RWPE2 (cell line): ENCODE data around the gene TRIM26.

Source experiments
- ATAC-seq: fragments of 200-7000 bp; cut with Tn5 transposase; 3 replicates; pipeline ENCODE4 v1.9.1; 2021; ENCODE audit warnings: low read depth
- DNase-seq: peaks from one replicate; pipeline ENCODE4 v3.0.0-alpha.2; 2020; ENCODE audit warnings: low spot score
- H3K27ac ChIP-seq: fragments of 450-650 bp; 2 replicates; pipeline ENCODE4 v1.5.1; 2017; ENCODE audit warnings: mild to moderate bottlenecking; ENCODE audit not compliant: poor library complexity, severe bottlenecking
- H3K27me3 ChIP-seq: fragments of 250-450 bp; sonication (Bioruptor Pico); 2 replicates; pipeline ENCODE4 v1.5.1; 2021; ENCODE audit warnings: mild to moderate bottlenecking, moderate library complexity; ENCODE audit not compliant: insufficient read depth, poor library complexity, severe bottlenecking
- H3K36me3 ChIP-seq: fragments of 250-450 bp; sonication (Bioruptor Pico); 2 replicates; pipeline ENCODE4 v1.5.1; 2020; ENCODE audit warnings: low read depth, mild to moderate bottlenecking, moderate library complexity
- H3K4me1 ChIP-seq: fragments of 250-450 bp; sonication (Bioruptor Pico); 2 replicates; pipeline ENCODE4 v1.5.1; 2021; ENCODE audit warnings: mild to moderate bottlenecking, moderate library complexity; ENCODE audit not compliant: insufficient read depth, poor library complexity, severe bottlenecking
- H3K4me3 ChIP-seq: fragments of 250-450 bp; sonication (Bioruptor Pico); 2 replicates; pipeline ENCODE4 v1.5.1; 2021; ENCODE audit warnings: mild to moderate bottlenecking, moderate library complexity; ENCODE audit not compliant: severe bottlenecking
- H3K9me3 ChIP-seq: fragments of 250-450 bp; sonication (Bioruptor Pico); 2 replicates; pipeline ENCODE4 v1.5.1; 2021; ENCODE audit warnings: mild to moderate bottlenecking, moderate library complexity; ENCODE audit not compliant: severe bottlenecking
- CTCF ChIP-seq: fragments of 450-650 bp; IDR thresholded peaks from one replicate; pipeline ENCODE4 v1.5.1; 2017; ENCODE audit warnings: mild to moderate bottlenecking, moderate library complexity; ENCODE audit not compliant: poor library complexity, severe bottlenecking

Gene TRIM26

GRCh38 chr6:30214657-30214982 lies 1.4 kb upstream of the TRIM26 start:
- no peak for TF ChIP-seq CTCF
- ATAC-seq: no peak
- Histone ChIP-seq H3K27me3 (no peaks in the 10 kb centered on the region), H3K9me3 (no peaks in the 10 kb centered on the region), H3K27ac (peak overlapping the region; percentile 81), H3K4me1 (peaks cover 9% of the 10 kb centered on the region), H3K4me3 (peak overlapping the region; percentile 60), H3K36me3 (peaks cover 7% of the 10 kb centered on the region; the same call in 1 of the 2 replicates)
- DNase-seq: no peak

GRCh38 chr6:30213957-30214656 lies 901 bp upstream of the TRIM26 start:
- H3K36me3 ChIP-seq: peaks cover 7% of the 10 kb centered on the region; the same call in 1 of the 2 replicates
- DNase-seq (no peak), ATAC-seq (peak; percentile 73)
- H3K27me3 ChIP-seq: no peaks in the 10 kb centered on the region
- H3K4me3 ChIP-seq: peak overlapping the region; percentile 60
- peaks cover 9% of the 10 kb centered on the region for H3K4me1 ChIP-seq
- no peak for TF ChIP-seq CTCF
- H3K27ac ChIP-seq: peak overlapping the region; percentile 81
- no peaks in the 10 kb centered on the region for H3K9me3 ChIP-seq

- Histone ChIP-seq H3K27ac (peak overlapping the region; percentile 81), H3K4me3 (peak overlapping the region; percentile 60), H3K36me3 (peaks cover 7% of the 10 kb centered on the region; the same call in 1 of the 2 replicates), H3K9me3 (no peaks in the 10 kb centered on the region), H3K27me3 (no peaks in the 10 kb centered on the region), H3K4me1 (peaks cover 13% of the 10 kb centered on the region)
- peak; percentile 11 for TF ChIP-seq CTCF
- ATAC-seq (no peak), DNase-seq (no peak)
These were observed 406 bp upstream of the TRIM26 start for GRCh38 chr6:30213667-30213956.

- TF ChIP-seq CTCF: no peak
- ATAC-seq (no peak), DNase-seq (no peak)
- Histone ChIP-seq H3K4me3 (peak overlapping the region; percentile 60), H3K9me3 (no peaks in the 10 kb centered on the region), H3K27ac (peak overlapping the region; percentile 81), H3K36me3 (peaks cover 7% of the 10 kb centered on the region; the same call in 1 of the 2 replicates), H3K27me3 (no peaks in the 10 kb centered on the region), H3K4me1 (peaks cover 30% of the 10 kb centered on the region)
These were observed 1.3 kb downstream of the TRIM26 start for GRCh38 chr6:30211899-30212298.

- H3K27me3 ChIP-seq: no peaks in the 10 kb centered on the region
- no peak overlapping the region for H3K4me3 ChIP-seq
- ATAC-seq (no peak), DNase-seq (no peak)
- H3K4me1 ChIP-seq: peaks cover 35% of the 10 kb centered on the region
- no peaks in the 10 kb centered on the region for H3K9me3 ChIP-seq
- H3K36me3 ChIP-seq: peaks cover 7% of the 10 kb centered on the region; the same call in 1 of the 2 replicates
- no peak for TF ChIP-seq CTCF
- H3K27ac ChIP-seq: no peak overlapping the region
These were observed 1.9 kb downstream of the TRIM26 start for GRCh38 chr6:30211306-30211705.
